ENCODE data around the gene TDRD7.

The TDRD7 gene

GRCh38 chr9:97394881-97395280 lies 17.0 kb upstream of the TDRD7 start:
- no peak for TF ChIP-seq CTCF (IDR thresholded peaks at IDR 0.05; ENCODE audit: poor library complexity, severe bottlenecking)
- Histone ChIP-seq H3K36me3 (ENCODE audit: low read depth) (no peaks in the 10 kb centered on the region), H3K4me1 (ENCODE audit: insufficient read depth, poor library complexity, severe bottlenecking) (peaks cover 3% of the 10 kb centered on the region), H3K27ac (ENCODE audit: poor library complexity, severe bottlenecking) (no peak overlapping the region), H3K9me3 (ENCODE audit: severe bottlenecking) (no peaks in the 10 kb centered on the region), H3K4me3 (ENCODE audit: severe bottlenecking) (no peak overlapping the region), H3K27me3 (ENCODE audit: insufficient read depth, poor library complexity, severe bottlenecking) (no peaks in the 10 kb centered on the region)
- no peak for ATAC-seq (ENCODE audit: low read depth)
- no peak for DNase-seq (ENCODE audit: low spot score)

GRCh38 chr9:97395745-97396144 lies 16.2 kb upstream of the TDRD7 start:
- no peaks in the 10 kb centered on the region for H3K9me3 ChIP-seq (ENCODE audit: severe bottlenecking)
- H3K27me3 ChIP-seq (ENCODE audit: insufficient read depth, poor library complexity, severe bottlenecking) = no peaks in the 10 kb centered on the region
- no peak overlapping the region for H3K27ac ChIP-seq (ENCODE audit: poor library complexity, severe bottlenecking)
- H3K36me3 ChIP-seq (ENCODE audit: low read depth) = no peaks in the 10 kb centered on the region
- no peak for TF ChIP-seq CTCF (IDR thresholded peaks at IDR 0.05; ENCODE audit: poor library complexity, severe bottlenecking)
- no peak for ATAC-seq (ENCODE audit: low read depth)
- H3K4me3 ChIP-seq (ENCODE audit: severe bottlenecking) = no peak overlapping the region
- DNase-seq (ENCODE audit: low spot score) = no peak
- H3K4me1 ChIP-seq (ENCODE audit: insufficient read depth, poor library complexity, severe bottlenecking) = peaks cover 3% of the 10 kb centered on the region

- H3K4me3 ChIP-seq (ENCODE audit: severe bottlenecking) = no peak overlapping the region
- H3K36me3 ChIP-seq (ENCODE audit: low read depth) = no peaks in the 10 kb centered on the region
- H3K9me3 ChIP-seq (ENCODE audit: severe bottlenecking) = no peaks in the 10 kb centered on the region
- H3K4me1 ChIP-seq (ENCODE audit: insufficient read depth, poor library complexity, severe bottlenecking) = peaks cover 3% of the 10 kb centered on the region
- DNase-seq (ENCODE audit: low spot score) (no peak), ATAC-seq (ENCODE audit: low read depth) (no peak)
- H3K27ac ChIP-seq (ENCODE audit: poor library complexity, severe bottlenecking) = no peak overlapping the region
- H3K27me3 ChIP-seq (ENCODE audit: insufficient read depth, poor library complexity, severe bottlenecking) = no peaks in the 10 kb centered on the region
- TF ChIP-seq CTCF (IDR thresholded peaks at IDR 0.05; ENCODE audit: poor library complexity, severe bottlenecking) = no peak
Observed at GRCh38 chr9:97396256-97396655, 15.6 kb upstream of the TDRD7 start.

GRCh38 chr9:97397220-97397619 lies 14.7 kb upstream of the TDRD7 start:
- H3K27me3 ChIP-seq (ENCODE audit: insufficient read depth, poor library complexity, severe bottlenecking) = no peaks in the 10 kb centered on the region
- ATAC-seq (ENCODE audit: low read depth) = no peak
- no peaks in the 10 kb centered on the region for H3K36me3 ChIP-seq (ENCODE audit: low read depth)
- no peak overlapping the region for H3K27ac ChIP-seq (ENCODE audit: poor library complexity, severe bottlenecking)
- no peak for DNase-seq (ENCODE audit: low spot score)
- no peaks in the 10 kb centered on the region for H3K9me3 ChIP-seq (ENCODE audit: severe bottlenecking)
- no peak for TF ChIP-seq CTCF (IDR thresholded peaks at IDR 0.05; ENCODE audit: poor library complexity, severe bottlenecking)
- peaks cover 3% of the 10 kb centered on the region for H3K4me1 ChIP-seq (ENCODE audit: insufficient read depth, poor library complexity, severe bottlenecking)
- H3K4me3 ChIP-seq (ENCODE audit: severe bottlenecking) = no peak overlapping the region

- TF ChIP-seq CTCF (IDR thresholded peaks at IDR 0.05; ENCODE audit: poor library complexity, severe bottlenecking) = peak; percentile 94
- no peak overlapping the region for H3K27ac ChIP-seq (ENCODE audit: poor library complexity, severe bottlenecking)
- peak; percentile 92 for DNase-seq (ENCODE audit: low spot score)
- H3K9me3 ChIP-seq (ENCODE audit: severe bottlenecking) = no peaks in the 10 kb centered on the region
- H3K36me3 ChIP-seq (ENCODE audit: low read depth) = no peaks in the 10 kb centered on the region
- ATAC-seq (ENCODE audit: low read depth) = peak; percentile 99
- H3K27me3 ChIP-seq (ENCODE audit: insufficient read depth, poor library complexity, severe bottlenecking) = no peaks in the 10 kb centered on the region
- no peak overlapping the region for H3K4me3 ChIP-seq (ENCODE audit: severe bottlenecking)
- H3K4me1 ChIP-seq (ENCODE audit: insufficient read depth, poor library complexity, severe bottlenecking) = peaks cover 3% of the 10 kb centered on the region
Observed at GRCh38 chr9:97398999-97399758, 12.7 kb upstream of the TDRD7 start.
